GM12878 (cell line): Measurements from ENCODE around the gene GHITM. TPM values are rescaled to one million over a fixed set of nuclear protein-coding genes. Genes with fewer than 3 reads are reported as not detected.
A peak's percentile ranks its signal among the peaks of the same experiment; 100 is the strongest.

Source experiments
- ATAC-seq: fragments of 200-7000 bp; cut with Tn5 transposase; 3 replicates; pipeline ENCODE4 v1.9.1; 2020; ENCODE audit warnings: mild to moderate bottlenecking, moderate library complexity
- BruUV-seq: library from RNA; stranded (reverse); fragments of 400-500 nt; replicated peaks from 2 replicates; lab custom pipeline; 2021; lab: Mats Ljungman, UMichigan
- CTCF ChIA-PET: fragments of 300-600 bp; sonication (Branson Sonifier 250); formaldehyde crosslinking; extraction: SDS; loops from one replicate; lab custom pipeline; 2021; ENCODE audit warnings: inconsistent platforms; lab: Yijun Ruan, JAX
- POLR2A ChIA-PET: fragments of 350-600 bp; formaldehyde crosslinking; extraction: SDS; loops from one replicate; lab custom pipeline; 2021; ENCODE audit warnings: inconsistent platforms; lab: Charles Lee
- RAD21 ChIA-PET: fragments of 300-600 bp; sonication (Branson Sonifier 250); formaldehyde crosslinking; loops from one replicate; lab custom pipeline; 2023; ENCODE audit warnings: antibody characterized with exemption; ENCODE audit not compliant: unreplicated experiment; lab: Charles Lee
- SMC1A ChIA-PET: fragments of 300-600 bp; sonication (Branson Sonifier 250); formaldehyde crosslinking; loops from one replicate; lab custom pipeline; 2023; ENCODE audit not compliant: unreplicated experiment, uncharacterized antibody; lab: Charles Lee
- DNase-seq: peaks from one replicate; pipeline ENCODE4 v3.0.0-alpha.2; 2011; ENCODE audit warnings: low read depth, low spot score
- FAIRE-seq: peaks from 3 replicates; lab custom pipeline; 2011; peaks lifted over from hg19 to GRCh38; lab: Jason Lieb, UNC
- H2AFZ ChIP-seq: 2 replicates; pipeline ENCODE4 v1.6.0; 2011; ENCODE audit warnings: low read depth, low read length, control low read depth; ENCODE audit not compliant: control insufficient read depth
- H3K27ac ChIP-seq: 2 replicates; pipeline ENCODE4 v1.5.1; 2011; ENCODE audit warnings: control low read depth; ENCODE audit not compliant: control insufficient read depth, insufficient read depth
- H3K27me3 ChIP-seq, 2 experiments: replicated peaks in 1 of 2; 2 replicates each; pipeline versions ENCODE4 v1.6.0 to v1.6.1; 2011; ENCODE audit warnings: low read length in 1 of 2; ENCODE audit not compliant: control insufficient read depth in 2 of 2, insufficient read depth in 2 of 2
- H3K36me3 ChIP-seq, 2 experiments: 2 replicates each; pipeline ENCODE4 v1.5.1; 2011; ENCODE audit warnings: low read length in 1 of 2; ENCODE audit not compliant: control insufficient read depth in 2 of 2, insufficient read depth in 2 of 2
- H3K4me1 ChIP-seq: 2 replicates; pipeline ENCODE4 v1.6.1; 2011; ENCODE audit warnings: mild to moderate bottlenecking, low read length, moderate library complexity, mixed read lengths; ENCODE audit not compliant: control insufficient read depth, insufficient read depth
- H3K4me2 ChIP-seq: 2 replicates; pipeline ENCODE4 v1.6.0; 2011; ENCODE audit warnings: control low read depth; ENCODE audit not compliant: control insufficient read depth, insufficient read depth
- H3K4me3 ChIP-seq: fragments of 200-600 bp; sonication (generic); 2 replicates; pipeline ENCODE4 v1.5.1; 2016
- H3K79me2 ChIP-seq: 2 replicates; pipeline ENCODE4 v1.6.0; 2011; ENCODE audit warnings: low read length; ENCODE audit not compliant: control insufficient read depth, insufficient read depth
- H3K9ac ChIP-seq: 2 replicates; pipeline ENCODE4 v1.8.0; 2011; ENCODE audit warnings: low read length, control low read depth, mixed read lengths; ENCODE audit not compliant: control insufficient read depth, insufficient read depth
- H3K9me3 ChIP-seq: replicated peaks from 3 replicates; pipeline ENCODE4 v1.5.1; 2011; ENCODE audit warnings: mild to moderate bottlenecking, low read length; ENCODE audit not compliant: control insufficient read depth, insufficient read depth
- H4K20me1 ChIP-seq: 2 replicates; pipeline ENCODE4 v1.6.0; 2011; ENCODE audit not compliant: control insufficient read depth, insufficient read depth
- BMI1 ChIP-seq: fragments of 450-650 bp; IDR thresholded peaks from 2 replicates; pipeline ENCODE4 v1.6.1; 2016; ENCODE audit warnings: mild to moderate bottlenecking, moderate library complexity, borderline replicate concordance
- CBFB ChIP-seq: IDR thresholded peaks from 2 replicates; pipeline ENCODE4 v1.6.1; 2016; ENCODE audit warnings: antibody characterized with exemption, low read depth
- PAX8 ChIP-seq: fragments of 450-650 bp; IDR thresholded peaks from 2 replicates; pipeline ENCODE4 v1.6.1; 2017; ENCODE audit warnings: mild to moderate bottlenecking, moderate library complexity
- ZNF274 ChIP-seq: IDR thresholded peaks from one replicate; pipeline ENCODE4 v1.8.0; 2011; ENCODE audit not compliant: insufficient read length, insufficient read depth
- WGBS: methylation state at CpG from one replicate; pipeline ENCODE4 v1.1.6; 2016; ENCODE audit warnings: low lambda C conversion rate; ENCODE audit not compliant: insufficient replicate concordance, insufficient coverage; ENCODE audit errors: missing lambda C conversion rate; 5-methylcytosine and 5-hydroxymethylcytosine counted together
- in situ Hi-C: fragments of 300-500 bp; cut with MboI; formaldehyde crosslinking; loops from 9 replicates; pipeline ENCODE4 v1.14.3; 2018; ENCODE audit warnings: mixed read lengths
- intact Hi-C: fragments of 100-400 bp; cut with micrococcal nuclease; formaldehyde crosslinking; loops from one replicate; pipeline ENCODE4 v1.14.2; 2022; ENCODE audit not compliant: unreplicated experiment
- polyA plus RNA-seq, 11 experiments: library from polyadenylated mRNA; depleted of rRNA in 4 of 11; unstranded in 6 of 11; stranded (reverse) in 5 of 11; fragments of >200 nt; fragmentation: Nextera tagmentation in 4 of 11; fragmentation: Illumina TruSeq in 1 of 11; extraction: Ambion mirVana in 4 of 11; extraction: Trizol in 1 of 11; gene quantifications; 1 replicate in 1 of 11; 2 replicates in 10 of 11; pipeline versions ENCODE4 v1.2.1 to v1.2.3, GENCODE V29; 2011 to 2016; ENCODE audit warnings: inconsistent platforms in 2 of 11, missing spikeins in 2 of 11, low read depth in 1 of 11
- total RNA-seq, 4 experiments: library from RNA; depleted of rRNA in 3 of 4; stranded (reverse); fragments of >200 nt in 3 of 4; fragmentation: Illumina TruSeq in 1 of 4; extraction: Trizol in 1 of 4; gene quantifications; 2 replicates each; pipeline versions ENCODE4 v1.2.1 to v1.2.3, GENCODE V29; 2013 to 2021
- TF ChIP-seq, protein P1 (sequence below): fragments of 450-650 bp; IDR thresholded peaks from 2 replicates; pipeline ENCODE4 v1.6.1; 2016; ENCODE audit warnings: mild to moderate bottlenecking
- TF ChIP-seq, protein P2 (sequence below): fragments of 450-650 bp; IDR thresholded peaks from 2 replicates; pipeline ENCODE4 v1.6.1; 2018; ENCODE audit warnings: borderline replicate concordance, mild to moderate bottlenecking; ENCODE audit not compliant: partially characterized antibody

Gene GHITM
- total and polyA plus RNA-seq, 10 of the 15 experiments (the other 5 are each of a cell fraction or from before 2014, with no cell fraction given): 120 to 501 (median 209) TPM

- peaks cover 24% of the 10 kb centered on the region for H3K79me2 ChIP-seq
- H3K27ac ChIP-seq: peak overlapping the region; percentile 38; the same call in 1 of the 2 replicates
- intact Hi-C loops: no loop called here
- WGBS: 32% methylated on average over 20 of the region's 20 CpGs
- H3K4me3 ChIP-seq: peak overlapping the region; percentile 66
- POLR2A ChIA-PET: interaction anchor here (0.6 to 1.7 kb wide), 4 partner anchors 10 to 256 kb away, joined by 3 to 5 read pairs (median 4); no protein-coding TSS in a partner anchor
- TF ChIP-seq ZNF274 (no peak), CBFB (0 out of 2 replicates have a peak, but pooled peaks have one; percentile 17), BMI1 (peak; percentile 43; the same call in 1 of the 2 replicates), PAX8 (0 out of 2 replicates have a peak, but pooled peaks have one; percentile 40)
- TF ChIP-seq, protein P1, sequence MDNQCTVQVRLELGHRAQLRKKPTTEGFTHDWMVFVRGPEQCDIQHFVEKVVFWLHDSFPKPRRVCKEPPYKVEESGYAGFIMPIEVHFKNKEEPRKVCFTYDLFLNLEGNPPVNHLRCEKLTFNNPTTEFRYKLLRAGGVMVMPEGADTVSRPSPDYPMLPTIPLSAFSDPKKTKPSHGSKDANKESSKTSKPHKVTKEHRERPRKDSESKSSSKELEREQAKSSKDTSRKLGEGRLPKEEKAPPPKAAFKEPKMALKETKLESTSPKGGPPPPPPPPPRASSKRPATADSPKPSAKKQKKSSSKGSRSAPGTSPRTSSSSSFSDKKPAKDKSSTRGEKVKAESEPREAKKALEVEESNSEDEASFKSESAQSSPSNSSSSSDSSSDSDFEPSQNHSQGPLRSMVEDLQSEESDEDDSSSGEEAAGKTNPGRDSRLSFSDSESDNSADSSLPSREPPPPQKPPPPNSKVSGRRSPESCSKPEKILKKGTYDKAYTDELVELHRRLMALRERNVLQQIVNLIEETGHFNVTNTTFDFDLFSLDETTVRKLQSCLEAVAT: peak; percentile 84
- TF ChIP-seq, protein P2, sequence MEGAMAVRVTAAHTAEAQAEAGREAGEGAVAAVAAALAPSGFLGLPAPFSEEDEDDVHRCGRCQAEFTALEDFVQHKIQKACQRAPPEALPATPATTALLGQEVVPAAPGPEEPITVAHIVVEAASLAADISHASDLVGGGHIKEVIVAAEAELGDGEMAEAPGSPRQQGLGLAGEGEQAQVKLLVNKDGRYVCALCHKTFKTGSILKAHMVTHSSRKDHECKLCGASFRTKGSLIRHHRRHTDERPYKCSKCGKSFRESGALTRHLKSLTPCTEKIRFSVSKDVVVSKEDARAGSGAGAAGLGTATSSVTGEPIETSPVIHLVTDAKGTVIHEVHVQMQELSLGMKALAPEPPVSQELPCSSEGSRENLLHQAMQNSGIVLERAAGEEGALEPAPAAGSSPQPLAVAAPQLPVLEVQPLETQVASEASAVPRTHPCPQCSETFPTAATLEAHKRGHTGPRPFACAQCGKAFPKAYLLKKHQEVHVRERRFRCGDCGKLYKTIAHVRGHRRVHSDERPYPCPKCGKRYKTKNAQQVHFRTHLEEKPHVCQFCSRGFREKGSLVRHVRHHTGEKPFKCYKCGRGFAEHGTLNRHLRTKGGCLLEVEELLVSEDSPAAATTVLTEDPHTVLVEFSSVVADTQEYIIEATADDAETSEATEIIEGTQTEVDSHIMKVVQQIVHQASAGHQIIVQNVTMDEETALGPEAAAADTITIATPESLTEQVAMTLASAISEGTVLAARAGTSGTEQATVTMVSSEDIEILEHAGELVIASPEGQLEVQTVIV: no peak
- BruUV-seq: TSS peak; percentile 86
- H3K4me2 ChIP-seq: peak overlapping the region; percentile 58
- FAIRE-seq (no peak), DNase-seq (no peak), ATAC-seq (no peak)
- SMC1A ChIA-PET: interaction anchor here (0.6 to 4.7 kb wide), 4 partner anchors 10 to 1224 kb away, joined by 3 to 34 read pairs (median 4); no protein-coding TSS in a partner anchor
- H3K27me3 ChIP-seq: no peaks in the 10 kb centered on the region
- CTCF ChIA-PET: interaction anchor here (0.7 to 5.7 kb wide), 7 partner anchors 9 to 75 kb away, joined by 3 to 53 read pairs (median 4); partner anchors contain the start of gene GPR15LG
- RAD21 ChIA-PET: interaction anchor here (0.9 to 2.9 kb wide), 5 partner anchors 10 to 1231 kb away, joined by 3 to 18 read pairs (median 3); no protein-coding TSS in a partner anchor
- peak overlapping the region; percentile 88 for H2AFZ ChIP-seq
- H3K9ac ChIP-seq: peak overlapping the region; percentile 61
- no peaks in the 10 kb centered on the region for H3K4me1 ChIP-seq
- in situ Hi-C loops: no loop called here
- no peaks in the 10 kb centered on the region for H4K20me1 ChIP-seq
- H3K9me3 ChIP-seq: no peaks in the 10 kb centered on the region
- H3K36me3 ChIP-seq: peaks cover 0 to 3% of the 10 kb centered on the region in 2 experiments; a peak in 1 of 4 replicates
These were observed 707 bp upstream of the GHITM start for GRCh38 chr10:84138478-84139125.
